ENCODE results near the gene RAB23. TPM values are rescaled to one million over a fixed set of nuclear protein-coding genes. Genes with fewer than 3 reads are reported as not detected.

Gene RAB23
- total RNA-seq, 2 experiments from 2014 or later, result 1.9 to 2.1 TPM

DNA sequence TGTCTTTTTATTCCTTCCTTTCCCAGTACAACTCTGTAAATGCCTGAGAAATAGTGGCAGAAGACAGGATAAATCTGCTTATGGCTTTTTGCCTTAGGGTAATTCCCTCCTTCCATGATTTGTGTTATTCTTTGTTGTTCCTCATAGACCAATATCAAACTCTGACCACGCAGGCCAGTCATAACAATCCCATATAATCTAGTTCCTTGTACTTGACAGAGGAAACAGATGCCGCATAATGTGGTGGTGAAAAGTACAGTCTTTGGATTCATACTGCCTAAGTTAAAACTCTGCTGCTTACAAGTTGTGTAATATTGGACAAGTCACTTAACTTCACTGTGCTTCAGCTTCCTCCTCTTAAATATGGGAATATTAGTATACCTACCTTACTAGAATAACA lies 58.2 kb downstream of the RAB23 start:
- DNase-seq, result no peak
- Mint-ChIP-seq H3K36me3 (peaks cover 43% of the 10 kb centered on the region), H3K27me3 (no peaks in the 10 kb centered on the region), H3K9me3 (peaks cover 11% of the 10 kb centered on the region), H3K27ac (no peak overlapping the region), H3K4me1 (no peaks in the 10 kb centered on the region), H3K4me3 (no peak overlapping the region)
- no peak for ATAC-seq (ENCODE audit: low read depth)
- POLR2A ChIA-PET, result no interaction called here

DNA sequence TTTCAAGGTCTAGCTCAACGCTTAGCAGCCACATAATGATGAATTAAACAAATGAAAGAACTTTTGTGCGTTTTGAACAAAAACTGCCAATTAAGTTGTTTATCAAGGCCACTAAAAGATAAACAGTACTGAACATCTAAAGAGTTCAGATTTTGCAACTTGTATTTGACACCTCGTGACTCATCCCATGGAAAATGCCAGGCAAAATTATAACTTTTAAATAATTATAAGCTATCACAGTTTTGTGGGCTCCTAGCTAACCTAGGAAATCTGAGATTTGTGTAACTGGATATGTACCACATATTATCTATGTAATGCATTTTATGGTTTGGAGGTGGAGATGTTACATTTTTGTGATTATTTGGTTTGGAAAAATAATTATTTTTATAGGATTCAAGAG lies 59.6 kb downstream of the RAB23 start:
- ATAC-seq (ENCODE audit: low read depth), result no peak
- POLR2A ChIA-PET, result interaction anchor here (1.7 kb wide), 1 partner anchor 10 kb away, joined by 6 read pairs; the partner anchor contains the start of gene BAG2
- DNase-seq, result no peak
- no peaks in the 10 kb centered on the region for H3K27me3 Mint-ChIP-seq
- H3K36me3 Mint-ChIP-seq, result peaks cover 51% of the 10 kb centered on the region
- peaks cover 3% of the 10 kb centered on the region for H3K4me1 Mint-ChIP-seq
- H3K4me3 Mint-ChIP-seq, result no peak overlapping the region
- H3K27ac Mint-ChIP-seq, result no peak overlapping the region
- peaks cover 11% of the 10 kb centered on the region for H3K9me3 Mint-ChIP-seq

DNA sequence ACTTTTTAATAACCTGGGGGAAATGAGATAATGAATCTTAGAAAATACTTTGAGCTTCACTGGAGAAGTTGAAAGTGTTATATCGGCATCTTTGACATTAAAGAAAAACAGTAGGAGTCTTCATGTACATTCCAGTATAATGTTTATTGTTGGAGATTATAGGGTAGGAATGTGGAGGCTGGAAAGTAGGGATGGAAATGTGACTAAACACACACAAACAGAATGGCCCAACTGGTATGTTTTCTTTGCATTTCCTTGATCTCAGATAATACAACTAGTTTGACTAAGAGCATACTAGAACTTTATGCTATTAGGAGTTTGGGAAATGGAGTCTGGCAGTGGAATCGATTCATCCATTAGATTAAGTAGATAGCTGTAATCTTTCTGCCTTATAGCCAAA lies 60.1 kb downstream of the RAB23 start:
- Mint-ChIP-seq H3K9me3 (peaks cover 11% of the 10 kb centered on the region), H3K4me1 (peaks cover 3% of the 10 kb centered on the region), H3K27me3 (no peaks in the 10 kb centered on the region), H3K4me3 (no peak overlapping the region), H3K27ac (no peak overlapping the region), H3K36me3 (peaks cover 47% of the 10 kb centered on the region)
- ATAC-seq (ENCODE audit: low read depth), result no peak
- DNase-seq, result no peak
- POLR2A ChIA-PET, result interaction anchor here (1.7 kb wide), 1 partner anchor 10 kb away, joined by 6 read pairs; the partner anchor contains the start of gene BAG2

DNA sequence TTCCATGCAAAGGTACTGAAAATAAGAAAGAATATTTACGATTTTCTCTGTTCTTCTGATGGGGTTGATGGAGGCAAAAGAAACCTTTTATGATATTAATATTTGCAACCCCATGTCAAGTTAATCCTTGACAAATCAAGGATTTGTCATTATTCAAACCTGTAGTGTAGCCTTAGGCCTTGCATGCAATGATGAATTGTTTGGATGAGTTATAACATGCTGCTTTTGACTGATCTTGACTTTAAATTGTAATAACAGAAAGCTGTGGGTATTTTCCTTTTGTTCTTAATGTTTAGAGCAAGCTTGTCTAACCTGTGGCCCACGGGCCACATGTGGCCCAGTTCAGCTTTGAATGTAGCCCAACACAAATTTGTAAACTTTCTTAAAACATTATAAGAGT lies 63.0 kb downstream of the RAB23 start:
- DNase-seq (no peak), ATAC-seq (ENCODE audit: low read depth) (no peak)
- Mint-ChIP-seq H3K27ac (no peak overlapping the region), H3K36me3 (peaks cover 32% of the 10 kb centered on the region), H3K4me3 (no peak overlapping the region), H3K27me3 (no peaks in the 10 kb centered on the region), H3K4me1 (peaks cover 3% of the 10 kb centered on the region), H3K9me3 (peaks cover 4% of the 10 kb centered on the region)
- POLR2A ChIA-PET, result no interaction called here

DNA sequence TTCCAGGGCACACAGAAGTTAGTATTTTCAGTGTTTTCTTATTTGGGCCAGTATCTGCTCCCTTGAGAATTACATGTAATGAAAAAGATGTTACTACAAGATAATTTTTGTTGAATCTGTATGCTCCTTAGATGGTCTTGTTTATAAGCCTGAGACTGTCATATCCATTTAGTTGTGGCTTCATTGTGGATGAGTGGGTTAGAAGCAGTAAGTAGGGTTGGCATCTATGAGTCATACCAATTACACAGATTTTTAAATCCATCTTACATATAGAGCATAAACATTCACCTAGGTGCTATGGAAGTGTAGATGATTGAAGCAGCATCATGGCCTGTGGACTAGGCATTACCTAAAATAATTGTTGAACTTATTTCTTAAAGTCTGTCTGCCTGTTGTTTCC lies 63.4 kb downstream of the RAB23 start:
- H3K9me3 Mint-ChIP-seq, result peaks cover 2% of the 10 kb centered on the region
- peaks cover 27% of the 10 kb centered on the region for H3K36me3 Mint-ChIP-seq
- peaks cover 3% of the 10 kb centered on the region for H3K4me1 Mint-ChIP-seq
- no peak overlapping the region for H3K27ac Mint-ChIP-seq
- ATAC-seq (ENCODE audit: low read depth) (no peak), DNase-seq (no peak)
- H3K27me3 Mint-ChIP-seq, result no peaks in the 10 kb centered on the region
- H3K4me3 Mint-ChIP-seq, result no peak overlapping the region
- POLR2A ChIA-PET, result no interaction called here

DNA sequence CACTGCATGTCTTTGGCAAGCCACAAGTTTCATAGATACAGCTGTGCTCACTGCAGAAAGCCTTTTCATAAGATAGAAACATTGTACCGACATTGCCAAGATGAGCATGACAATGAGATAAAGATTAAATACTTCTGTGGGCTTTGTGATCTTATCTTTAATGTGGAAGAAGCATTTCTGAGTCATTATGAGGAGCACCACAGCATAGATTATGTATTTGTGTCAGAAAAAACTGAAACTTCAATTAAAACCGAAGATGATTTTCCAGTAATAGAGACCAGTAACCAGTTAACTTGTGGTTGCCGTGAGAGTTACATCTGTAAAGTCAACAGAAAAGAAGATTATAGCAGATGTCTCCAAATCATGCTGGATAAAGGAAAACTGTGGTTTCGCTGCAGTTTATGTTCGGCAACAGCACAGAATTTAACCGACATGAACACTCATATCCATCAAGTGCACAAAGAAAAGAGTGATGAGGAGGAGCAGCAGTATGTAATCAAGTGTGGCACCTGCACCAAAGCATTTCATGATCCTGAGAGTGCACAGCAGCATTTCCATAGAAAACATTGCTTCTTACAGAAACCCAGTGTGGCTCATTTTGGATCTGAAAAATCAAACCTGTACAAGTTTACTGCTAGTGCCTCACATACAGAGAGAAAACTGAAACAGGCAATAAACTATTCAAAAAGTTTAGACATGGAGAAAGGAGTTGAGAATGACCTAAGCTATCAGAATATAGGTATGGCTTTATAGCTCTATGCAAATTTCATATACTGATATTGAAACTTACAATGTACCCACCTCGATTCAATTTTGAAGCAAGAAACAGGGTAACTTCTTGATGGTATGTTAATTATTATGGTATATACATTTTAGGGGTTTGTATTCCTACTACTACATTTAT lies 73.9 kb downstream of the RAB23 start:
- H3K27me3 Mint-ChIP-seq, result no peaks in the 10 kb centered on the region
- H3K4me3 Mint-ChIP-seq, result peak overlapping the region; percentile 27
- H3K9me3 Mint-ChIP-seq, result no peaks in the 10 kb centered on the region
- DNase-seq (no peak), ATAC-seq (ENCODE audit: low read depth) (peak; percentile 22)
- POLR2A ChIA-PET, result no interaction called here
- peaks cover 11% of the 10 kb centered on the region for H3K4me1 Mint-ChIP-seq
- H3K36me3 Mint-ChIP-seq, result peaks cover 53% of the 10 kb centered on the region
- H3K27ac Mint-ChIP-seq, result peak overlapping the region; percentile 48

DNA sequence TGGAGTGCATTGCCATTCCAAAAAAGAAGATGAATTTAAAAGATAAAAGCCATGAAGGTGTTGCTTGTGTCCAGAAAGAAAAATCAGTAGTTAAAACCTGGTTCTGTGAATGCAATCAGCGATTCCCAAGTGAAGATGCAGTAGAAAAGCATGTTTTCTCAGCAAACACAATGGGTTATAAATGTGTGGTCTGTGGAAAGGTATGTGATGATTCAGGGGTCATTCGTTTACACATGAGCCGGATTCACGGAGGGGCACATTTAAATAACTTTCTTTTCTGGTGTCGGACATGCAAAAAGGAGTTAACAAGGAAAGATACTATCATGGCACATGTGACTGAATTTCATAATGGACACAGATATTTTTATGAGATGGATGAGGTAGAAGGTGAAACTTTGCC lies 74.7 kb downstream of the RAB23 start:
- no peaks in the 10 kb centered on the region for H3K27me3 Mint-ChIP-seq
- POLR2A ChIA-PET, result no interaction called here
- DNase-seq, result no peak
- H3K4me1 Mint-ChIP-seq, result peaks cover 11% of the 10 kb centered on the region
- peaks cover 58% of the 10 kb centered on the region for H3K36me3 Mint-ChIP-seq
- H3K9me3 Mint-ChIP-seq, result no peaks in the 10 kb centered on the region
- ATAC-seq (ENCODE audit: low read depth), result no peak
- no peak overlapping the region for H3K27ac Mint-ChIP-seq
- no peak overlapping the region for H3K4me3 Mint-ChIP-seq

DNA sequence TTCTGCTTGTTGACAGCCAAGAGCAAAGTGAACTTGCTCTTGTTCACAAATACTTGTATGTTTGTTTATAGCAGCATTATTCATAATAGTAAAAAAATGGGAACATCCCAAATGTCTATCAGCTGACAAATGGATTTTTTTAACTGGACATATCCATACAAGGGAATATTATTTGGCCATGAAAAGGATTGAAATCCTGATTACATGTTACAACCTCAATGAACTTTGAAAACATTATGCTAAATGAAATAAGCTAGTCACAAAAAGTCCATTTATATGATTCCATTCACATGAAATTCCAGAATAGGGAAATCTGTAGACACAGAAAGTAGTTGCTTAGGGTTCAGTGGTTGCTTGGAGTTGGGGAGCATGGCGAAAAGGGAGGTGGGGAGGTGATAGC lies 78.4 kb downstream of the RAB23 start:
- Mint-ChIP-seq H3K4me1 (peaks cover 11% of the 10 kb centered on the region), H3K27me3 (no peaks in the 10 kb centered on the region), H3K36me3 (peaks cover 55% of the 10 kb centered on the region), H3K27ac (no peak overlapping the region), H3K4me3 (no peak overlapping the region), H3K9me3 (no peaks in the 10 kb centered on the region)
- DNase-seq, result no peak
- POLR2A ChIA-PET, result no interaction called here
- no peak for ATAC-seq (ENCODE audit: low read depth)

DNA sequence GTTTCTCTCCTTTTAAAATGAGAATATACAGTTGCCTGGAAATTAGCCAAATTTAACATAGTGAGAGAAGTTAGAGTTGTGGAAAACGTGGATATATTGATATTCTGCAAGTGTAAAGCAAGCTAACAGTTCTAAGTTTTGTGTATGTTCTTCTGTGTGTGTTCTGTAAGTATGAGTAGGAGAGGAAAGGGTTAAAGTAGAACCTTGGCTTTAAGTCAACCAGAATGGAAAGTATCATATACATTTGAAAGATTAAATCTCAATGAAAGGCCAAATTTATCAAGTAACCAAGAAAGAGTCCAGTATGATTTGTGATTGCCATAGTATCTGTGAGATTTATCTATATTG lies 80.0 kb downstream of the RAB23 start:
- POLR2A ChIA-PET, result no interaction called here
- Mint-ChIP-seq H3K27ac (no peak overlapping the region), H3K4me1 (no peaks in the 10 kb centered on the region)

DNA sequence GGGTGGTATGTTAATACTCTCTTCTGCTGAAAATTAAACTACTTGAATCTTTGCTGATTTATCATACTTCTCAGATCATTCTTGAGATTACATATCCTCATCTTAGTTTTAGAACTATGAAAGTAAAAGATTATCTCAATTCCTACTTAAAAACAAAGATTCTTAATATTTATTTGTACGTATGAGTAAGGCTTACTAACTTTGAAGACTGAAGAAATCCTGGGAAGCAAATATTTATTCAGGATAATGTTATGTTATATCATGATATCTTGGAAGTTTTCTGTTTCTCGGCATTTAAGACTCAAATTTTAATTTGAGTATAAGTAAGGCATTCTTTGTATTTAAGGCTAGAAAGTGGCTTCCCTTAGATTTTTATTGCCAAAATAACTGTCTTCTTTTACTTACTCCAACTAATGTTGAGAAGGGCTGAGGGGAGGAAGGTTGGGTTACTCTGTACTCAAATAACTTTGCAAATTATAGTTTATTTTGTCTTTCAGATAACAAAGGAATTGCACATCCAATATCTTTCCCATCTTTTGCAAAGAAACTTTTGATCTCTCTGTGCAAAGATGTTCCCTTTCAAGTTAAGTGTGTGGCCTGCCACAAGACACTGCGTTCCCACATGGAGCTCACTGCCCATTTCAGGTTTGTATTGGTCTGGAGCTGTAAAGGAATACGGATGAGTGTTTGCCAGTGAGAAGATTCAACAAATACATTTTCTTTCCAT lies 80.5 kb downstream of the RAB23 start:
- H3K4me3 Mint-ChIP-seq, result no peak overlapping the region
- no peaks in the 10 kb centered on the region for H3K9me3 Mint-ChIP-seq
- no peaks in the 10 kb centered on the region for H3K27me3 Mint-ChIP-seq
- H3K27ac Mint-ChIP-seq, result no peak overlapping the region
- DNase-seq, result no peak
- H3K4me1 Mint-ChIP-seq, result no peaks in the 10 kb centered on the region
- POLR2A ChIA-PET, result no interaction called here
- peaks cover 52% of the 10 kb centered on the region for H3K36me3 Mint-ChIP-seq
- no peak for ATAC-seq (ENCODE audit: low read depth)

More for the DNA sequence above, 80.0 kb downstream of the RAB23 start:
- H3K27me3 Mint-ChIP-seq, result no peaks in the 10 kb centered on the region
- DNase-seq, result no peak
- no peak for ATAC-seq (ENCODE audit: low read depth)
- H3K36me3 Mint-ChIP-seq, result peaks cover 49% of the 10 kb centered on the region
- H3K4me3 Mint-ChIP-seq, result no peak overlapping the region
- no peaks in the 10 kb centered on the region for H3K9me3 Mint-ChIP-seq

DNA sequence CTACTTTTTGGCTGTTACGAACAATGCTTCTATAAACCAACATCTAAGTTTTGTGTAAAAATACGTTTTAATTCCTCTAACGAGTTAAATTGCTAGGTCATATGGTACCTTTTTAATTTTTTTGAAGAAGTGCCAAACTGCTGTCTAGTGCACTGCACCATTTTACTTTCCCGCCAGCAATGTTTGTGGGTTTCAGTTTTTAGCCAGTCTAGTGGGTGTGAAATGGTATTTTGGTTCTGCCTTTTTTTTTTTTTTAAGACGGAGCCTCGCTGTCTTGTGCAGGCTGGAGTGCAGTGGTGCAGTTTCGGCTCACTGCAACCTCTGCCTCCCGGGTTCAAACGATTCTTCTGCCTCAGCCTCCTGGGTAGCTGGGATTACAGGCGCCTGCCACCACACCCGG lies 84.1 kb downstream of the RAB23 start:
- POLR2A ChIA-PET, result no interaction called here
- no peaks in the 10 kb centered on the region for H3K27me3 Mint-ChIP-seq
- no peak overlapping the region for H3K27ac Mint-ChIP-seq
- DNase-seq (no peak), ATAC-seq (ENCODE audit: low read depth) (no peak)
- H3K4me1 Mint-ChIP-seq, result peaks cover 2% of the 10 kb centered on the region
- H3K4me3 Mint-ChIP-seq, result no peak overlapping the region
- H3K36me3 Mint-ChIP-seq, result peaks cover 52% of the 10 kb centered on the region
- H3K9me3 Mint-ChIP-seq, result no peaks in the 10 kb centered on the region

DNA sequence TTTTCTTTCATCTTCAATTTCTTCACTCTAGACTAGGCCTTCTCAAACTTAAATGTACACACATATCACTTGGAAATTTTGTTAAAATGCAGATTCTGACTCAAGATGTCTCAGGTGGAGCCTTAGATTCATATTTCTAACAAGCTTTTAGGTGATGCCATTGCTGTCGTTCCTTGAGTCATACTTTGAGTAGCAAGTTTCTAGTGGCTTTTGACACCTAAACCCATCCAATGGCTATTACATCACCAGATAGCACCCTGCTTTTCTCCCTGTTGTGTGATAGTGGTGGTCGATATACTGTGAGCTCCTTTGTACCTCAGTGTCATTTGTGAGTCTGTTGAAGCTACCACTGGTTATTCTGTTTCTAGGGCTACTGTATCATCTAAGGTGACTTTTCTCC lies 84.8 kb downstream of the RAB23 start:
- Mint-ChIP-seq H3K4me1 (peaks cover 2% of the 10 kb centered on the region), H3K4me3 (no peak overlapping the region), H3K27me3 (no peaks in the 10 kb centered on the region), H3K36me3 (peaks cover 47% of the 10 kb centered on the region), H3K9me3 (no peaks in the 10 kb centered on the region), H3K27ac (no peak overlapping the region)
- ATAC-seq (ENCODE audit: low read depth), result no peak
- POLR2A ChIA-PET, result no interaction called here
- no peak for DNase-seq
